HG02588 (cell line): ENCODE data around the gene CCDC40.
"Not testable (repeated sequence)": the region's sequence is repeated elsewhere in the genome, so short reads cannot be mapped to it uniquely, and the experiment has no call there.

Experiments used
- ATAC-seq: cut with Tn5 transposase; IDR thresholded peaks from one replicate; pipeline ENCODE4 v1.9.1; 2021; ENCODE audit warnings: mild to moderate bottlenecking, moderate library complexity; ENCODE audit not compliant: unreplicated experiment

The CCDC40 gene, protein sequence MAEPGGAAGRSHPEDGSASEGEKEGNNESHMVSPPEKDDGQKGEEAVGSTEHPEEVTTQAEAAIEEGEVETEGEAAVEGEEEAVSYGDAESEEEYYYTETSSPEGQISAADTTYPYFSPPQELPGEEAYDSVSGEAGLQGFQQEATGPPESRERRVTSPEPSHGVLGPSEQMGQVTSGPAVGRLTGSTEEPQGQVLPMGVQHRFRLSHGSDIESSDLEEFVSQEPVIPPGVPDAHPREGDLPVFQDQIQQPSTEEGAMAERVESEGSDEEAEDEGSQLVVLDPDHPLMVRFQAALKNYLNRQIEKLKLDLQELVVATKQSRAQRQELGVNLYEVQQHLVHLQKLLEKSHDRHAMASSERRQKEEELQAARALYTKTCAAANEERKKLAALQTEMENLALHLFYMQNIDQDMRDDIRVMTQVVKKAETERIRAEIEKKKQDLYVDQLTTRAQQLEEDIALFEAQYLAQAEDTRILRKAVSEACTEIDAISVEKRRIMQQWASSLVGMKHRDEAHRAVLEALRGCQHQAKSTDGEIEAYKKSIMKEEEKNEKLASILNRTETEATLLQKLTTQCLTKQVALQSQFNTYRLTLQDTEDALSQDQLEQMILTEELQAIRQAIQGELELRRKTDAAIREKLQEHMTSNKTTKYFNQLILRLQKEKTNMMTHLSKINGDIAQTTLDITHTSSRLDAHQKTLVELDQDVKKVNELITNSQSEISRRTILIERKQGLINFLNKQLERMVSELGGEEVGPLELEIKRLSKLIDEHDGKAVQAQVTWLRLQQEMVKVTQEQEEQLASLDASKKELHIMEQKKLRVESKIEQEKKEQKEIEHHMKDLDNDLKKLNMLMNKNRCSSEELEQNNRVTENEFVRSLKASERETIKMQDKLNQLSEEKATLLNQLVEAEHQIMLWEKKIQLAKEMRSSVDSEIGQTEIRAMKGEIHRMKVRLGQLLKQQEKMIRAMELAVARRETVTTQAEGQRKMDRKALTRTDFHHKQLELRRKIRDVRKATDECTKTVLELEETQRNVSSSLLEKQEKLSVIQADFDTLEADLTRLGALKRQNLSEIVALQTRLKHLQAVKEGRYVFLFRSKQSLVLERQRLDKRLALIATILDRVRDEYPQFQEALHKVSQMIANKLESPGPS

DNA sequence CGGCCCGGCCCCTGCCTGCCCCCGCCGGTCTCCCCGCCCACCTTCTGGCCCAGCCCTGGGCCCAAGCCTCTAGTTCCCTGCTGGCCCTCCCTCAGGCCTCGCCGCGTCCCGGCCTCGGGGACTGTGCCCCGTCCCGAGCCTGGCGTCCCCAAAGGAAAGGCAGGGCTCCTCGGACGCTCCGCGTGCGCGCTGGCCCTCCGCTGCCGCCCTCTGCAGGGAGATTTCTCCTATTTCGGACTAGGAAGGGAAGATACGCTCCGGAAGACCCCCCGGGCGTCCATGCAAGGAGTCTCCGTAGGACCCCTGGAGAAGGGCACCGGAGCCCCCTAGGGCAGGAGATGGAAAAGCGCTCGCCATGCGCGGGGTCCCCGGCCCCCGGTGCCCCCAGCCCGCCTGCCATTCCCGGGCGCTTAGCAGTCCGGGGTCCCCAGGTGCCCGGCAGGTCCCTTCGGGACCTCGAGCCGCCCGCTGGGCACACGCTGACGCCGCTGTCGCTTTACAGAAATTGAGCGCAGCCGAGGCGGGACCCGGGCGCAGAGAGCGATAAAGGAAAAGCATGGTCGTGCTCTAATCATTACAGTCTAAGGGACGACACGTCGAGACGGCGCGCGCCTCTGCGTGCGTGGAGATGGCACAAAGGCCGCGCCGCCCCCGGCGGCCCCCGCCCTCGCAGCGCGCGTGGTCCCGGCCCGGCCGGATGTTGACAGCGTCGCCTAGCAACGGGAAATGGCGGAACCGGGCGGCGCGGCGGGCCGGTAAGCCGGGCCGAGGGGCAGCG, at the start of gene CCDC40:
Gene CCDC40 (plus strand): TSS at position 706 of the 778 bp plus-strand sequence. CDS start 21 bp downstream, at position 727.
- ATAC-seq, result no peak

- ATAC-seq, result no peak
Observed at GRCh38 chr17:79987187-79987934, 49.1 kb upstream of the CCDC40 start.

DNA sequence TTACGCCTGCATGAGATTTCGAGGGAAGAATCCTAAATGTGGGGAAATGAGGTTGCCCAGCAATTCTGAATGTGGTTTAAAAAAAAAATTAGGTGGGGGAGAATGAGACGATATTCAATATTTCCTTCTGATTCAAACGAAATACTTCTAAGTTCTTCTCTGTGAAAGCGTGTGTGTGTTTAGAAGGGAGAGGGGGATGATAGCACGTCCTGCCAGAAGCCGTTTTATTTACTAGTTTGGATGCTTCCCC, 48.6 kb upstream of the CCDC40 start:
- ATAC-seq, result no peak

- no peak for ATAC-seq
Observed at GRCh38 chr17:79988185-79988971, 48.1 kb upstream of the CCDC40 start.

- ATAC-seq, result no peak
Observed at GRCh38 chr17:79989106-79989835, 47.2 kb upstream of the CCDC40 start.

DNA sequence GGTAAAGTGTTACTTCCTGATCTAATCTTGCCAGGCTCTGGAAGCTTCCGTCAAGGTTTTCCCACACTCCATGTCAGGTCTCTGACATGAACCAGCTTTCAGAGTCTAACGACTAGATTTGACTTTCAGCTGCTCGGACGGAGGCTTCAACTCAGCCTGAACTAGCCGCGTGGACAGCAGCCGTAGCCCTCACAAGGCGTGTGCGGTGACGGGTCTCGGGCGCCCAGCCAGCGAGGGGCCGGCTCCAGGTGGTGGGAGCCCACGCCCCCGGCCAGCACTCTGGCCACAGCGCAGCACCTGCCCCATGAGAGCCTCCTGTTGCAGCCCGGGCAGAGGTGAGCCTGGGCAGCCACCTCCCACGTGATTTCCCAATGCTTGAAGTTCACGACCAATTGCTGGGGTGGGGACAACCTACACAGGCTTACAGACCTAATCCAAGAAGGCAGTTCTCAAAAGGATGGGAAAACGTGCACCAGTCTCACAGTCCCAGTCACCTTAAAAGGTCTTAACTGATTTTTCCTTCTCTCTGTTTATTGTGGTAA, 46.3 kb upstream of the CCDC40 start:
- no peak for ATAC-seq

DNA sequence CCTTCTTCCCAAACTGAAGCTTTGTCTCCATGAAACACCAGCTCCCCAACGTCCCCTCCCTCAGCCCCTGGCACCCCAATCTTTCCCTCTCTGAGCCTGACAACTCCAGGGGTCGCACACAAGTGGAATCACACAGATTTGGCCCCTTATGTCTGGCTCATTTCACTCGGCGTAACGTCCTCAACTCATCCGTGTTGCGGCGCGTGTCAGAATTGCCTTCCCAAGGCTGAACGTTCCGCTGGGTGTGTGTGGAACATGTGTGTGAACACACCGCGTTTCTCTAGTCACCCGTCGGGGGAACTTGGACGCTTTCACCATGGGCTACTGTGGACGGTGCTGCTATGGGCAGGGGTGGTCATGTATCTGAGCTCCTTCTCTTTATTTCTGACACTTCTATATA, 45.7 kb upstream of the CCDC40 start:
- ATAC-seq, result no peak

DNA sequence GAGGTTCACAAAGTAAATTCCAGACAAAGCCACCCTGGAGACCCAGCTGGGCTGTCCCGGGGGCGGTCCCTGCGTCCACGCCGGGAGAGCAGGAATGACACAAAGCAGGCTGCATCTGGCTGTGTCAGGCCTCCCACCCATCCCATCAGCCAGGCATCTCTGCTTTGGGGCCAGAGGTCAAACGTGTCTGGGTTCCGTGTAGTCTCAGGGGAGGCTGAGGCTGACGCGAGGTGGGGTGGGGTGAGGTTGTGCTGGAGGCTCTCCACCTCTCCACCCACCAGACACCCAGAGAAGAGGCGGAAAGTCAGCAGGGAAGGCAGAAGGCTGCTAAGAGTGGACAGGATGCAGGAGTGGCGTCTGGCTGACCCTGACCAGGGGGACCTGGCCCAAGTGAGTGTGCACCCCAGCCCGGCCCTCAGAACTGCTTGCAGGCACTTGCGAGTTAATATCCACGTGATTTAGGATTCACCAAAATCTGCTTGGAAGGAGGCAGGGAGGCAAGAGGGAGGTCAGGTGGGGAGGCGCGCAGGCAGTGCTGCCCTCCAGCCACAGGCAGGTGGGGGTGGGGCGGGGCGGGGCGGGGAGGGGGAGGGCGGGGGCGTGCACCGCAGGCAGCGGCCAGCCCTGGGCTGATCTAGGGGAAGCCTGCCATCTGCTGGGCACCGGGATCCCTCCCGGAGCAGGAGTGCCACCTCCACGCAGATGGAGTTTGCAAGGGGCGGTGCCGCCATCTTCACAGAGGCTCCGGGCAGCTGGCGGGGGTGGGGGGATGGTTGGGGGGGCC, 45.1 kb upstream of the CCDC40 start:
- no peak for ATAC-seq

DNA sequence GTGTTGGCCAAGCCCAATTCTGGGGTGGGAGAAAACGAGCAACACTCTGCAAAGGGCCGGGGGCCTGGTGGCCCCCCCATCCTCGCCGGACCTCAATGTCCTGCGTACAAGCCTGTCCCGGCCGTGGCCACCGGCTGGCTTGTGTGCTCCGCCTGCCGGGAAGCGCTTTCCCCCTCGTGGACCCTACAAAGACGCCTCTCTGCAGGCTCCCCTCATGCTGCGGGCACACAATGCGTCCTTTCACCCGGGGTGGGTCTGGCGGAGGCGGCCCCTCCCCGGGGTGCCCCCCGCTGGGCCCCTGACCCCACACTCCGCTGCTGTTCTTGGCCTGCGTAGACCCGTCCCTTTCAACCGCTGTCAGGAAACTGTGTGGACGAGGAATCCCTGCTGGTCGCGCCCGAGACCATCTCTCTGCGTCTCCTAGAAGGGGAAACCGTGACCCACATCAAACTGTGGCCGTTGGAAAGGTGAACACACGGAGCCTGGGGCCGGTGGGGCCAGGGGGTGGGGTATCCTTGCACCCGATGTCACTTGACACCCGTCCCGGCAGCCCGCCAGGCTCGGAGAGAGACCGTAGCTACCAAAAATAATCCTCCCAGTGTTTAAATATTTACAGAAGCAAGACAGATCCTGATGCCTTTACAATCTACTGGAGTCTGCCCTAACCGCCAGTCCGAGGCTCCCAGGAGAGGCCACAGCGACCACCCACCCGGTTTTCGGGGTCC, 44.4 kb upstream of the CCDC40 start:
- ATAC-seq, result no peak

DNA sequence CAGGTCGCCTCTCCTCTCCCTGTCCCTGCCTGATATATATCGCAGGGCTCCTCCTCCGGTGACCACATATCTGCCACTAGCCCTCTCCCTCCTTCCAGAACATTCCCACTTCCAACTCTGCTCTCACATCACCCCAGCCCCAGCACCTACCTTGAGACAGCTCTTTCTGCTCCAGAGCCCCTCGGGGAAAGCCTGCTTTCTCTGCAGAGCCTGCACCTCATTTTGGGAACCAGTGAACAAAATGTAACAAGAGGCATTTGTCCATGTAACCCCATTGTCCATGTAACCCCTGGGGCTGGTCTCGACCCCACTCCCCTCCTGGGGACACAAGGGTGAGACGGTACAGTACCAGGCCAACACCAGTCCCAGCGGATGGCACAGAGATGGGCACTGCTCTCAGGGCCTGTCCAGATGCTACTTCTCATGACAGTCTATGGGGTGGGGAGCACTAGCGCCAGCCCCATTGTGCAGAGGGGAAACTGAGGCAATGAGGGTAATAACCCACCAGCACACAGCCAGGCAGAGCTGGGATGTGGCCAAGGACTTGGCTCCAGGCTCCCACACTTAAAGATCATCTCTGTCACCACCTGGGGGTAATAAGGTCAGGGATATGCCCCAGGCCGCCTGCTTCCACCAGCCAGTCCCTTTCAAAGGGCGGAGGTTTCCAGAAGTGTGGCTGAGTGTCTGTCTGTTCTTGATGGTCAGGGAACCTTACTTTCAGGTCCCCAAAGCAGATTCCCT, 43.6 kb upstream of the CCDC40 start:
- no peak for ATAC-seq

GRCh38 chr17:79993390-79994227, 42.8 kb upstream of the CCDC40 start:
- ATAC-seq, result no peak

DNA sequence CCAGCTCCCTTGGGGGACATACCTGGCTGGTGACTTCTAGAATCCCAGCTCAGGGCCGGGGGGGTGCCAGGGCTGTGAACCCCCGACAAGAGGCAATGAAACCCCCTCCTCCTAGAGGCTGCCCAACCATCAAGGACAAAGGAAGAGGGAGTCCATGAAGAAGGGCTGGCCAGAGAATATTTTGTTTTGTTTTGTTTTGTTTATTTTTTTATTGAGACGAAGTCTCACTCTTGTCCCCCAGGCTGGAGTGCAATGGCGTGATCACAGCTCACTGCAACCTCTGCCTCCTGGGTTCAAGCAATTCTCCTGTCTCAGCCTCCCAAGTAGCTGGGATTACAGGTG, 42.2 kb upstream of the CCDC40 start:
- ATAC-seq, result not testable (repeated sequence)

- ATAC-seq, result no peak
Observed at GRCh38 chr17:79994602-79995001, 41.8 kb upstream of the CCDC40 start.

GRCh38 chr17:79995696-79996095, 40.7 kb upstream of the CCDC40 start:
- no peak for ATAC-seq

GRCh38 chr17:79996291-79996690, 40.2 kb upstream of the CCDC40 start:
- ATAC-seq, result no peak
